Neuronal stem cell (in vitro differentiated cells): ENCODE results near the gene PHYKPL.
A peak's percentile ranks its signal among the peaks of the same experiment; 100 is the strongest.

Experiments
- DNase-seq: peaks from one replicate; pipeline ENCODE4 v3.0.0-alpha.2; 2013; ENCODE audit warnings: low spot score
- H2AFZ ChIP-seq: one replicate; pipeline ENCODE4 v1.6.1; 2013; ENCODE audit warnings: mild to moderate bottlenecking, low read length, inconsistent platforms
- H2AK5ac ChIP-seq: 2 replicates; pipeline ENCODE4 v1.6.1; 2013; ENCODE audit warnings: low read depth, mild to moderate bottlenecking, inconsistent platforms, low read length, moderate library complexity, mixed read lengths
- H2BK120ac ChIP-seq: 2 replicates; pipeline ENCODE4 v1.6.1; 2013; ENCODE audit warnings: low read depth, mild to moderate bottlenecking, inconsistent platforms, low read length, moderate library complexity, mixed read lengths
- H2BK12ac ChIP-seq: one replicate; pipeline ENCODE4 v1.6.1; 2013; ENCODE audit warnings: low read length, inconsistent platforms
- H2BK15ac ChIP-seq: 2 replicates; pipeline ENCODE4 v1.6.1; 2013; ENCODE audit warnings: mild to moderate bottlenecking, low read length, inconsistent platforms, mixed read lengths
- H2BK5ac ChIP-seq: one replicate; pipeline ENCODE4 v1.6.1; 2013; ENCODE audit warnings: inconsistent platforms, mild to moderate bottlenecking, low read length, moderate library complexity
- H3K14ac ChIP-seq: one replicate; pipeline ENCODE4 v1.6.1; 2013; ENCODE audit warnings: low read length, inconsistent platforms
- H3K18ac ChIP-seq: 2 replicates; pipeline ENCODE4 v1.6.1; 2013; ENCODE audit warnings: low read length, inconsistent platforms
- H3K23ac ChIP-seq: 2 replicates; pipeline ENCODE4 v1.6.1; 2013; ENCODE audit warnings: low read depth, mild to moderate bottlenecking, mixed read lengths, low read length, inconsistent platforms; ENCODE audit not compliant: poor library complexity
- H3K27ac ChIP-seq: replicated peaks from 3 replicates; pipeline ENCODE4 v1.5.1; 2013; ENCODE audit warnings: low read length, inconsistent platforms
- H3K27me3 ChIP-seq, 3 experiments: 2 replicates each; pipeline ENCODE4 v1.6.1; 2013; ENCODE audit warnings: low read length in 3 of 3, mild to moderate bottlenecking in 2 of 3, inconsistent platforms in 1 of 3, low read depth in 1 of 3, mixed read lengths in 1 of 3, moderate library complexity in 1 of 3; ENCODE audit not compliant: control insufficient read depth in 3 of 3, insufficient read depth in 3 of 3
- H3K36me3 ChIP-seq, 2 donors: replicated peaks in 1 of 2; 2 replicates each; pipeline ENCODE4 v1.6.1; 2013; ENCODE audit warnings: low read length in 2 of 2; ENCODE audit not compliant: control insufficient read depth in 2 of 2, insufficient read depth in 2 of 2
- H3K4ac ChIP-seq: 2 replicates; pipeline ENCODE4 v1.6.1; 2013; ENCODE audit warnings: inconsistent platforms, mild to moderate bottlenecking, low read length, moderate library complexity
- H3K4me1 ChIP-seq, 2 donors: 1 replicate in 1 of 2; 2 replicates in 1 of 2; pipeline ENCODE4 v1.6.1; 2013; ENCODE audit warnings: low read length in 2 of 2, low read depth in 1 of 2; ENCODE audit not compliant: control insufficient read depth in 2 of 2, insufficient read depth in 1 of 2
- H3K4me2 ChIP-seq: one replicate; pipeline ENCODE4 v1.6.1; 2013; ENCODE audit warnings: mild to moderate bottlenecking, low read length, inconsistent platforms; ENCODE audit not compliant: insufficient read depth, poor library complexity, severe bottlenecking
- H3K4me3 ChIP-seq, 2 donors: 2 replicates each; pipeline ENCODE4 v1.5.1; 2013; ENCODE audit warnings: low read length in 2 of 2, mild to moderate bottlenecking in 2 of 2, inconsistent platforms in 1 of 2, moderate library complexity in 1 of 2
- H3K79me1 ChIP-seq: one replicate; pipeline ENCODE4 v1.6.1; 2013; ENCODE audit warnings: low read depth, mild to moderate bottlenecking, inconsistent platforms, low read length, moderate library complexity
- H3K9ac ChIP-seq: one replicate; pipeline ENCODE4 v1.6.1; 2013; ENCODE audit warnings: mild to moderate bottlenecking, low read depth, low read length, inconsistent platforms; ENCODE audit not compliant: poor library complexity
- H3K9me3 ChIP-seq, 2 donors: replicated peaks in 1 of 2; 2 replicates each; pipeline versions ENCODE3 to v1.6.1; 2013; ENCODE audit warnings: low read length in 2 of 2, mild to moderate bottlenecking in 2 of 2, inconsistent platforms in 1 of 2, low read depth in 1 of 2, mixed read lengths in 1 of 2, moderate library complexity in 1 of 2; ENCODE audit not compliant: control insufficient read depth in 2 of 2, insufficient read depth in 1 of 2
- H4K8ac ChIP-seq: one replicate; pipeline ENCODE4 v1.6.1; 2013; ENCODE audit warnings: low read depth, mild to moderate bottlenecking, inconsistent platforms, low read length, moderate library complexity
- H4K91ac ChIP-seq: one replicate; pipeline ENCODE4 v1.6.1; 2013; ENCODE audit warnings: low read length, low read depth, mild to moderate bottlenecking, inconsistent platforms; ENCODE audit not compliant: poor library complexity
- WGBS, 2 donors: extraction: QIAGEN DNeasy Blood & Tissue Kit; methylation state at CpG; one replicate each; pipeline ENCODE4 v1.1.7; 2013; ENCODE audit warnings: missing lambda C conversion rate in 2 of 2, mixed read lengths in 1 of 2; ENCODE audit not compliant: insufficient read length in 2 of 2, insufficient replicate concordance in 1 of 2; ENCODE audit errors: extremely low coverage in 2 of 2; 5-methylcytosine and 5-hydroxymethylcytosine counted together

Gene PHYKPL

GRCh38 chr5:178228609-178229008, 4.0 kb downstream of the PHYKPL start:
- H2BK120ac ChIP-seq = no peak overlapping the region
- H4K8ac ChIP-seq = no peak overlapping the region
- H3K36me3 ChIP-seq = peaks cover 31 to 71% of the 10 kb centered on the region in 2 donors
- H3K79me1 ChIP-seq = peaks cover 9% of the 10 kb centered on the region
- no peaks in the 10 kb centered on the region for H3K27me3 ChIP-seq
- H2BK12ac ChIP-seq = no peak overlapping the region
- no peak overlapping the region for H3K9ac ChIP-seq
- no peak overlapping the region for H3K4me3 ChIP-seq
- DNase-seq = no peak
- H3K9me3 ChIP-seq = peaks cover 0 to 5% of the 10 kb centered on the region in 2 donors
- H3K4me2 ChIP-seq = no peak overlapping the region
- H3K23ac ChIP-seq = no peak overlapping the region
- H3K4me1 ChIP-seq = peaks cover 12 to 13% of the 10 kb centered on the region in 2 donors
- no peak overlapping the region for H3K14ac ChIP-seq
- H3K4ac ChIP-seq = no peak overlapping the region
- H4K91ac ChIP-seq = no peak overlapping the region
- whole genome bisulfite sequencing, 2 donors = no CpG with 5 or more reads among the region's 11 CpGs
- no peak overlapping the region for H2AK5ac ChIP-seq
- H2BK5ac ChIP-seq = no peak overlapping the region
- no peak overlapping the region for H2BK15ac ChIP-seq
- no peak overlapping the region for H3K18ac ChIP-seq
- no peak overlapping the region for H3K27ac ChIP-seq
- no peak overlapping the region for H2AFZ ChIP-seq

GRCh38 chr5:178227929-178228328, 4.7 kb downstream of the PHYKPL start:
- Histone ChIP-seq H2AK5ac (no peak overlapping the region), H4K91ac (no peak overlapping the region), H2BK12ac (no peak overlapping the region), H3K4me1 (peaks cover 10 to 17% of the 10 kb centered on the region in 2 donors), H3K18ac (no peak overlapping the region), H3K9me3 (peaks cover 0 to 5% of the 10 kb centered on the region in 2 donors), H2AFZ (no peak overlapping the region), H3K27me3 (no peaks in the 10 kb centered on the region), H3K36me3 (peaks cover 31 to 77% of the 10 kb centered on the region in 2 donors), H3K4me2 (no peak overlapping the region), H2BK120ac (no peak overlapping the region), H2BK15ac (no peak overlapping the region), H3K4ac (no peak overlapping the region), H3K4me3 (no peak overlapping the region), H3K27ac (no peak overlapping the region), H3K23ac (no peak overlapping the region), H3K14ac (no peak overlapping the region), H3K9ac (no peak overlapping the region), H2BK5ac (no peak overlapping the region), H3K79me1 (peaks cover 9% of the 10 kb centered on the region), H4K8ac (no peak overlapping the region)
- DNase-seq = no peak
- no CpG with 5 or more reads among the region's 3 CpGs for WGBS, 2 donors

GRCh38 chr5:178227138-178227659, 5.4 kb downstream of the PHYKPL start:
- H3K9ac ChIP-seq = no peak overlapping the region
- H3K79me1 ChIP-seq = peaks cover 9% of the 10 kb centered on the region
- H3K18ac ChIP-seq = no peak overlapping the region
- no CpG with 5 or more reads among the region's 4 CpGs for WGBS, 2 donors
- H2BK120ac ChIP-seq = no peak overlapping the region
- H3K27me3 ChIP-seq = no peaks in the 10 kb centered on the region
- peaks cover 34 to 83% of the 10 kb centered on the region in 2 donors for H3K36me3 ChIP-seq
- no peak overlapping the region for H3K14ac ChIP-seq
- no peak overlapping the region for H3K4me3 ChIP-seq
- peaks cover 8 to 20% of the 10 kb centered on the region in 2 donors for H3K4me1 ChIP-seq
- H3K4me2 ChIP-seq = no peak overlapping the region
- no peak overlapping the region for H3K23ac ChIP-seq
- no peak overlapping the region for H2BK12ac ChIP-seq
- H2AFZ ChIP-seq = no peak overlapping the region
- H2BK15ac ChIP-seq = no peak overlapping the region
- H3K9me3 ChIP-seq = peaks cover 0 to 5% of the 10 kb centered on the region in 2 donors
- no peak for DNase-seq
- no peak overlapping the region for H3K4ac ChIP-seq
- no peak overlapping the region for H2AK5ac ChIP-seq
- no peak overlapping the region for H3K27ac ChIP-seq
- H4K8ac ChIP-seq = no peak overlapping the region
- no peak overlapping the region for H4K91ac ChIP-seq
- no peak overlapping the region for H2BK5ac ChIP-seq

GRCh38 chr5:178225174-178225573, 7.4 kb downstream of the PHYKPL start:
- Histone ChIP-seq H4K8ac (no peak overlapping the region), H3K9ac (no peak overlapping the region), H3K14ac (no peak overlapping the region), H2BK120ac (no peak overlapping the region), H2AFZ (no peak overlapping the region), H2AK5ac (no peak overlapping the region), H3K4me3 (peak overlapping the region in 1 of 2 donors; percentile 33), H2BK5ac (no peak overlapping the region), H2BK15ac (no peak overlapping the region), H3K4me2 (no peak overlapping the region), H4K91ac (no peak overlapping the region), H3K27ac (no peak overlapping the region), H3K36me3 (peaks cover 38 to 84% of the 10 kb centered on the region in 2 donors), H3K27me3 (no peaks in the 10 kb centered on the region), H3K23ac (no peak overlapping the region), H3K4me1 (peaks cover 0 to 16% of the 10 kb centered on the region in 2 donors), H2BK12ac (no peak overlapping the region), H3K79me1 (no peaks in the 10 kb centered on the region), H3K18ac (no peak overlapping the region), H3K9me3 (peaks cover 2 to 5% of the 10 kb centered on the region in 2 donors), H3K4ac (no peak overlapping the region)
- no peak for DNase-seq
- WGBS, 2 donors = no CpG with 5 or more reads among the region's 6 CpGs
